H1 (cell line): ENCODE results near the gene PRSS50.

Experiments used
- GABPA ChIP-seq: IDR thresholded peaks from 2 replicates; pipeline ENCODE4 v1.6.1; 2011; ENCODE audit warnings: mild to moderate bottlenecking, low read length, moderate library complexity, borderline replicate concordance; ENCODE audit not compliant: insufficient read depth
- JUN ChIP-seq: IDR thresholded peaks from 2 replicates; pipeline ENCODE4 v1.6.1; 2011; ENCODE audit warnings: low read depth, mild to moderate bottlenecking, improper control_type of control experiment, low read length
- POLR2A ChIP-seq, 2 experiments: IDR thresholded peaks; 1 replicate in 1 of 2; 2 replicates in 1 of 2; pipeline ENCODE4 v1.6.1; 2011; ENCODE audit warnings: low read depth in 2 of 2, low read length in 2 of 2, mild to moderate bottlenecking in 2 of 2; ENCODE audit errors: control extremely low read depth in 1 of 2
- SUZ12 ChIP-seq: fragments of 200-600 bp; sonication (generic); IDR thresholded peaks from 2 replicates; pipeline ENCODE4 v1.6.1; 2012; ENCODE audit warnings: mild to moderate bottlenecking, inconsistent platforms, low read length, moderate library complexity, mixed read lengths
- TCF12 ChIP-seq: IDR thresholded peaks from 2 replicates; pipeline ENCODE4 v1.6.1; 2011; ENCODE audit warnings: low read depth, mild to moderate bottlenecking, low read length
- TF ChIP-seq, protein P1 (sequence below), 3 experiments: IDR thresholded peaks; 1 replicate in 2 of 3; 2 replicates in 1 of 3; pipeline versions ENCODE4 v1.5.1 to v1.6.1; 2011; ENCODE audit warnings: low read length in 3 of 3, mild to moderate bottlenecking in 3 of 3, inconsistent platforms in 2 of 3, low read depth in 1 of 3, moderate library complexity in 1 of 3; ENCODE audit not compliant: insufficient read depth in 1 of 3; ENCODE audit errors: control extremely low read depth in 1 of 3

DNA sequence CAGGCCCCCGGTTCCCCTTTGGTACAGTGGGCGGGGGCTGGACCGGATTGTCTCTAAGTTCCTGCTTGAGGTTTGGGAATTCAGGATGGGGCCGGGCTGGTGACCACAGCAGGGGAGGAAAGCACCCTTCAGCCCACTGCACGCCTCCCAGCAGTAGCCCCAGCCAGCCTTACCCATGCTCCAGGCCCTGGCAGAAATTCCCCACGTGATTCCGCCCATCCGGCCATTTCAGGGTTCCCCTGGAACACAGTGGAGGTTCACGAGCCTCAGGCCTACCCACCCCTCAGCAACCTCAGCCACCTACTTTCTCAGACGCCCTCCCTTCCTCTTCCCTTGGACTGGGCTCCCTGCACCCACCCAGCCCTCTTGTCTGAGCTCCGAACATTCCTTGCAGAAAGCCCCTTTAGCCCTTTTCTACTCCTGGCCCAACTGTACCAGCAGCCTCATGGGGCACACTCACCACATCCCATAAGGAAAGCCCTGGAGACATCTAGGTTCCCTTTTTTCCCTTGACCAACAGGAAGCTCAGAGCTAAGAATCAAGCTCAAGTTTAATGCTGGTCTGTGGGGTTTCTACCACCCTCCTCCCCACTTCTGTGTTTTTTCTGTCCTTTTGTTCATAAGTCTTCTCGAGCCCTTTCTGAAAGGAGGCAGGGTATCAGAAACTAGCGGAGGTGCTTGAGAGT lies 35.7 kb downstream of the PRSS50 start:
- TF ChIP-seq SUZ12 (no peak), POLR2A (IDR thresholded peaks at IDR 0.05; ENCODE audit: control extremely low read depth in 1 of 2, low read depth in 2 of 2, low read length in 2 of 2) (no peak), JUN (no peak), GABPA (no peak), TCF12 (no peak)
- TF ChIP-seq, protein P1, sequence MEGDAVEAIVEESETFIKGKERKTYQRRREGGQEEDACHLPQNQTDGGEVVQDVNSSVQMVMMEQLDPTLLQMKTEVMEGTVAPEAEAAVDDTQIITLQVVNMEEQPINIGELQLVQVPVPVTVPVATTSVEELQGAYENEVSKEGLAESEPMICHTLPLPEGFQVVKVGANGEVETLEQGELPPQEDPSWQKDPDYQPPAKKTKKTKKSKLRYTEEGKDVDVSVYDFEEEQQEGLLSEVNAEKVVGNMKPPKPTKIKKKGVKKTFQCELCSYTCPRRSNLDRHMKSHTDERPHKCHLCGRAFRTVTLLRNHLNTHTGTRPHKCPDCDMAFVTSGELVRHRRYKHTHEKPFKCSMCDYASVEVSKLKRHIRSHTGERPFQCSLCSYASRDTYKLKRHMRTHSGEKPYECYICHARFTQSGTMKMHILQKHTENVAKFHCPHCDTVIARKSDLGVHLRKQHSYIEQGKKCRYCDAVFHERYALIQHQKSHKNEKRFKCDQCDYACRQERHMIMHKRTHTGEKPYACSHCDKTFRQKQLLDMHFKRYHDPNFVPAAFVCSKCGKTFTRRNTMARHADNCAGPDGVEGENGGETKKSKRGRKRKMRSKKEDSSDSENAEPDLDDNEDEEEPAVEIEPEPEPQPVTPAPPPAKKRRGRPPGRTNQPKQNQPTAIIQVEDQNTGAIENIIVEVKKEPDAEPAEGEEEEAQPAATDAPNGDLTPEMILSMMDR (IDR thresholded peaks at IDR 0.05; ENCODE audit: control extremely low read depth in 1 of 3, insufficient read depth in 1 of 3, low read depth in 1 of 3, low read length in 3 of 3) = no peak
